Colonic mucosa (tissue), 4 donors: ENCODE results near the gene CD1E. TPM values are rescaled to one million over a fixed set of nuclear protein-coding genes. Genes with fewer than 3 reads are reported as not detected.
"Not testable (repeated sequence)": the region's sequence is repeated elsewhere in the genome, so short reads cannot be mapped to it uniquely, and the experiment has no call there.

Source experiments
- DNase-seq: peaks from one replicate; pipeline ENCODE4 v3.0.0-alpha.2; 2020
- H3K27ac ChIP-seq: fragments of 200-600 bp; one replicate; pipeline ENCODE4 v1.8.0; 2021
- H3K27me3 ChIP-seq: fragments of 200-600 bp; one replicate; pipeline ENCODE4 v1.8.0; 2021
- H3K36me3 ChIP-seq: fragments of 200-600 bp; one replicate; pipeline ENCODE4 v1.8.0; 2021
- H3K4me1 ChIP-seq: fragments of 200-600 bp; one replicate; pipeline ENCODE4 v1.8.0; 2021; ENCODE audit warnings: mild to moderate bottlenecking
- H3K4me3 ChIP-seq: fragments of 200-600 bp; one replicate; pipeline ENCODE4 v1.8.0; 2021
- H3K9ac ChIP-seq, 2 donors: one replicate each; pipeline ENCODE4 v1.7.0; 2013; ENCODE audit warnings: control low read depth in 2 of 2, low read depth in 2 of 2, low read length in 2 of 2
- H3K9me3 ChIP-seq: fragments of 200-600 bp; one replicate; pipeline ENCODE4 v1.8.0; 2021
- intact Hi-C: fragments of 100-400 bp; cut with DNase I; formaldehyde crosslinking; loops from one replicate; pipeline ENCODE4 v1.14.1; 2022
- total RNA-seq, 2 donors: library from RNA; stranded (reverse); fragmentation: NEBNext Ultra II Directional in 1 of 2; extraction: Animal tissue kit (Norgen Biotek cat#: 25700) in 1 of 2; gene quantifications; one replicate each; pipeline ENCODE4 v1.2.1, GENCODE V29; 2021
- TF ChIP-seq, protein P1 (sequence below): fragments of 200-600 bp; IDR thresholded peaks from one replicate; pipeline ENCODE4 v1.8.0; 2022; ENCODE audit warnings: antibody characterized with exemption, mild to moderate bottlenecking
- donor health status: healthy.
- donor health status: DM: no; HTN: no; CAD: no.
- donor health status: DM: no; HTN: no; CAD: no.

The CD1E gene
- total RNA-seq, 2 donors from 2014 or later = 0.24 TPM; not detected in 1

DNA sequence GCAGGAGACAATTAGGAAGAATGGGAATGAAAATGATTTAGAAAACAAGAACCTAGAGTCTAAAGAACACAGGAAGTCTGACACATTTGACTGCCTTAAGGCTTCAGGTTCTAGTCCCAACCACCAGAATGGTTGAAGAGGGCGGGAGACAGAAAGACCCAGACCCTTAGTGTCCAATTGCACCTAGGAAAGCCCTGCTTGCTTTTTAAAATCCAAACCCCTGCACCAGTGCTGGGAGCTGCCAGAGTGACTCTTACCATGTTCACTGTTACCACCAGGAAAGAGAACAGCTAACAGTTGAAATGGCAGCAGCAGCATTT lies 22.6 kb upstream of the CD1E start:
- H3K9me3 ChIP-seq = no peaks in the 10 kb centered on the region
- H3K36me3 ChIP-seq = no peaks in the 10 kb centered on the region
- TF ChIP-seq, protein P1, sequence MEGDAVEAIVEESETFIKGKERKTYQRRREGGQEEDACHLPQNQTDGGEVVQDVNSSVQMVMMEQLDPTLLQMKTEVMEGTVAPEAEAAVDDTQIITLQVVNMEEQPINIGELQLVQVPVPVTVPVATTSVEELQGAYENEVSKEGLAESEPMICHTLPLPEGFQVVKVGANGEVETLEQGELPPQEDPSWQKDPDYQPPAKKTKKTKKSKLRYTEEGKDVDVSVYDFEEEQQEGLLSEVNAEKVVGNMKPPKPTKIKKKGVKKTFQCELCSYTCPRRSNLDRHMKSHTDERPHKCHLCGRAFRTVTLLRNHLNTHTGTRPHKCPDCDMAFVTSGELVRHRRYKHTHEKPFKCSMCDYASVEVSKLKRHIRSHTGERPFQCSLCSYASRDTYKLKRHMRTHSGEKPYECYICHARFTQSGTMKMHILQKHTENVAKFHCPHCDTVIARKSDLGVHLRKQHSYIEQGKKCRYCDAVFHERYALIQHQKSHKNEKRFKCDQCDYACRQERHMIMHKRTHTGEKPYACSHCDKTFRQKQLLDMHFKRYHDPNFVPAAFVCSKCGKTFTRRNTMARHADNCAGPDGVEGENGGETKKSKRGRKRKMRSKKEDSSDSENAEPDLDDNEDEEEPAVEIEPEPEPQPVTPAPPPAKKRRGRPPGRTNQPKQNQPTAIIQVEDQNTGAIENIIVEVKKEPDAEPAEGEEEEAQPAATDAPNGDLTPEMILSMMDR = no peak
- no peak for DNase-seq
- H3K4me1 ChIP-seq = no peaks in the 10 kb centered on the region
- H3K27ac ChIP-seq = no peak overlapping the region
- intact Hi-C loops = no loop called here
- H3K9ac ChIP-seq = no peak overlapping the region
- H3K27me3 ChIP-seq = no peaks in the 10 kb centered on the region
- H3K4me3 ChIP-seq = no peak overlapping the region

DNA sequence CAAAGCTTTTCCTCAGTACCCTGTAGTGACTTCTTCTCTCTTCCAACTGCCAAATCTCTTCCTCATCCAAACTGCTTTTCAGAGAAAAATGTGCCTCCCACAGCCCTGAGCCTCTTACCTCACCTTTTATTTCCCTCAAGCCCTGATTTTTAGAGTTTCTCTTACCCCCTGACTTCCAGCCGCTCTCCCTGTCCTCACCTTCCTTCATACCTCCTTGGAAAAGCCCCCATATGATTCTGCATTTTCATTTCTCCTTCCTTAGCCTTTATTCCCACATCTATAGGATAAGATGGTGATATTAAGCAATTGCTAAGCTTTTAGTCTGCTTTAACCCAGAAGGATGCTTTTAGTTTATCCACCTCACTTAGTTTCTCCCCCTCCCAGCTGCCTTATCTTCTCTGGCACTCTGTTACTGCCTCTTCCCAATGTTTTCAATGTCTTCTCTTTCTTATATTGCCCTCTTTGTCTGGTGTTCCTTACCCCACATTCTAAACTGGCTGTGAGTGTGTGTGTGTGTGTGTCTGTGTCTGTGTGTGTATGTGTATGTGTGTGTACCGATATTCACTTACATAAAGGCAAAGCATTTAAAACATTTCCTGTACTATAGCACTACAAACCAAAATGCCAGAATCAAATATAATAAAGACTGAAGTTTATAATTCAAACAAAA lies 22.1 kb upstream of the CD1E start, which contains the start of gene CD1B:
CD1B (minus strand) TSS at position 51 of the 670 bp plus-strand sequence. CDS start 108 bp downstream, outside the sequence.
- intact Hi-C loops = no loop called here
- no peaks in the 10 kb centered on the region for H3K9me3 ChIP-seq
- H3K27ac ChIP-seq = no peak within 1 kb of the TSS
- no peak for DNase-seq
- H3K36me3 ChIP-seq = no peaks in the 10 kb centered on the region
- no peaks in the 10 kb centered on the region for H3K27me3 ChIP-seq
- no peaks in the 10 kb centered on the region for H3K4me1 ChIP-seq
- TF ChIP-seq, protein P1 = no peak
- H3K9ac ChIP-seq = no peak within 1 kb of the TSS
- H3K4me3 ChIP-seq = no peak within 1 kb of the TSS

DNA sequence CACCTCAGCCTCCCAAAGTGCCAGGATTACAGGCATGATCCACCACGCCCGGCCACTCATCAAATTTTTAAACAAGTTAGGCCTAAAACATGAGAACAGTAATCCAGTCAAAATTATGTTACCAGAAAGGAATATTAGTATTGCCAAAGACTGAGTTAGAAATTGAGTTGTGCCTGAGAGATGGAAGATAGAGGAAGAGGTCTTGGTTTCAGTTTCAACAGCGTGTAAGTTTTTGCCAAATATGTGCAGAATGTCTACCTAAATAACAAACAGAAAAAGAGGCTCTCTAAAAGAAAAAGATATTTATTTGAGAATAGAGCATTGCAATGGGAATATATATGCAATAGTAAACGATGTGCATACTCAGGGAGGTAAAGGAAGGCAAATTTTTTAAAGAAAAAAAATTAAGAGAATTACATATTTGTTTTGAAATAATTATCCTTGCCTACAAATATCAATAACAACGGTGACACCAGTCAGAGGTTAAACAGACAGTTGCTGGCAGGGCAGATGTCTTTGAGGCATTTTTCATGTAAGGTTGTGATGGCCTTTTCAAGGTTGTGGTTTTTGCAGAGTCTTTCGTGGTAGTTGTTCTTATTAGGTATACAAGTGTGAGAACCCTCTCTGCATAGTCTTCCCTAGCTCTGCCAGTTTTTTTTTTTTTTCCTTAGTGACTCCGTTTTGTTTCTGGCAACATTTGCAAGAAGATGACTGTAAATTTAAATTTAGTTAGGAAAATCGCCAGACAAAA lies 20.1 kb upstream of the CD1E start:
- DNase-seq = no peak
- Histone ChIP-seq H3K36me3 (no peaks in the 10 kb centered on the region), H3K9ac (no peak overlapping the region), H3K4me1 (no peaks in the 10 kb centered on the region), H3K27me3 (no peaks in the 10 kb centered on the region), H3K4me3 (no peak overlapping the region), H3K9me3 (no peaks in the 10 kb centered on the region), H3K27ac (no peak overlapping the region)
- intact Hi-C loops = no loop called here
- TF ChIP-seq, protein P1 = no peak

DNA sequence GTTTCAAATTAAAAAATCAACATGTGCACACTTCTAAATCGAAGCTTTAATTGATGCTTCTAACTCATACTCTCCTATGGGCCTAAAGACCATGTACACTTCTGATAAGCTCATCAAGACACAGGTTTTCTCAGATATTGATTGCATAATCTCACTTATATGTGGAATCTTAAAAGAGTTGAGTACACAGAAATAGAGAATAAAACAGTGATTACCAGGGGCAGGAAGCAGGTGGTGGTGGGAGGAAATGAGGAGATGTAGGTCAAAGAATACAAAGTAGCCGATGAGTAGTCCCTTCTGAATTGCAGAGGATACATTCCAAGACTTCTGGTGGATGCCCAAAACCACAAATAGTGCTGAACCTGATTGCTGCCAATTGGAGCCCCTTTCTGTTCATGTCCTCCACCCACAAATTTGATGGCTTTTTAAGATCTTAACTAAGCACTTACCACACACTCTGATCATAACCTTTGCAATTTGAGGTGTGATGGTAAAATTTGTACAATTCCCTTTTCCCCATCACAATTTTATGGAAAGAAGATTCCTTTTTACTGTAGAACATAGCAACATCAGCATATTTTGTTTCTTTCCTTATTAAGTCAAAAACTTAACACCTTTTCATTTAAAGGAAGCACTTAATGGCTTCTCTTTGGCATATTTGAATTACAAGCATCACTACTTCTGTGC lies 19.0 kb upstream of the CD1E start:
- intact Hi-C loops = no loop called here
- Histone ChIP-seq H3K4me1 (no peaks in the 10 kb centered on the region), H3K27me3 (no peaks in the 10 kb centered on the region), H3K27ac (no peak overlapping the region), H3K9ac (no peak overlapping the region), H3K36me3 (no peaks in the 10 kb centered on the region), H3K9me3 (no peaks in the 10 kb centered on the region), H3K4me3 (no peak overlapping the region)
- TF ChIP-seq, protein P1 = no peak
- no peak for DNase-seq

DNA sequence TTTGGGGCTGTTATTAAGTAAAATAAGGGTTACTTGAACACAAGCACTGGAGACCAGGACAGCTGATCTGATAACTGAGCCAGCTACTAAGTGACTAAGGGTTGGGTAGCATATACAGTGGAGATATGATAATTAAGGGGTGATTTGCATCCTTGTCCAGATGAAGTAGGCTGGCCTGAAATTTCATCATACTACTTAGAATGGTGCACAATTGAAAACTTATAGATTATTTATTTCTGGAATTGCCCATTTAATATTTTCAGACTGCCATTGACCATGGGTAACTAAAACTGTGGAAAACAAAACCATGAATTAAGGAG lies 18.5 kb upstream of the CD1E start:
- intact Hi-C loops = no loop called here
- H3K4me1 ChIP-seq = no peaks in the 10 kb centered on the region
- DNase-seq = no peak
- no peaks in the 10 kb centered on the region for H3K9me3 ChIP-seq
- no peaks in the 10 kb centered on the region for H3K36me3 ChIP-seq
- H3K9ac ChIP-seq = no peak overlapping the region
- no peak overlapping the region for H3K4me3 ChIP-seq
- TF ChIP-seq, protein P1 = no peak
- H3K27ac ChIP-seq = no peak overlapping the region
- no peaks in the 10 kb centered on the region for H3K27me3 ChIP-seq

DNA sequence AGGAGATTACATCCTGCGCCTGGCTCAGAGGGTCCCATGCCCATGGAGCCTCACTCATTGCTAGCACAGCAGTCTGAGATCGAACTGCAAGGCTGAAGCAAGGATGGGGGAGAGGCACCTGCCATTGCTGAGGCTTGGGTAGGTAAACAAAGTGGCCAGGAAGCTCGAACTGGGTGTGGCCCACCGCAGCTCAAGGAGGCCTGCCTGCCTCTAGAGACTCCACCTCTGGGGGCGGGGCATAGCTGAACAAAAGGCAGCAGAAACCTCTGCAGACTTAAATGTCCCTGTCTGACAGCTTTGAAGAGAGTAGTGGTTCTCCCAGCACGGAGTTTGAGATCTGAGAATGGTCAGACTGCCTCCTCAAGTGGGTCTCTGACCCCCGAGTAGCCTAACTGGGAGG lies 17.3 kb upstream of the CD1E start:
- H3K36me3 ChIP-seq, DNase-seq, H3K27ac ChIP-seq, H3K4me3 ChIP-seq, intact Hi-C loops, H3K27me3 ChIP-seq, H3K9ac ChIP-seq, H3K4me1 ChIP-seq, H3K9me3 ChIP-seq: not testable (repeated sequence)

DNA sequence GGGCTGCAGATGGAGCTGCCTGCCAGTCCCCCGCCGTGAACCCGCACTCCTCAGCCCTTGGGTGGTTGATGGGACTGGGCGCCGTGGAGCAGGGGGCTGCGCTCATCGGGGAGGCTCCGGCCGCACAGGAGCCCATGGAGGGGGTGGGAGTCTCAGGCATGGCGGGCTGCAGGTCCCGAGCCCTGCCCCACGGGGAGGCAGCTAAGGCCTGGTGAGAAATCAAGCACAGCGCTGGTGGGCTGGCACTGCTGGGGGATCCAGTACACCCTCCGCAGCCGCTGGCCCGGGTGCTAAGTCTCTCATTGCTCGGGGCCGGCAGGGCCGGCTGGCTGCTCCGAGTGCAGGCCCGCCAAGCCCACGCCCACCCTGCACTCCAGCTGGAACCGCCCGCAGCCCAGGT lies 4.7 kb upstream of the CD1E start:
- DNase-seq, intact Hi-C loops, H3K4me1 ChIP-seq, H3K9ac ChIP-seq, H3K27me3 ChIP-seq, H3K36me3 ChIP-seq, H3K4me3 ChIP-seq, H3K27ac ChIP-seq, H3K9me3 ChIP-seq: not testable (repeated sequence)
